ENCODE data around the gene PRRT2. TPM values are rescaled to one million over a fixed set of nuclear protein-coding genes. Genes with fewer than 3 reads are reported as not detected.

PRRT2 gene
- total and polyA plus RNA-seq, 2 experiments from 2014 or later = 13.3 to 16.6 TPM

- TF ChIP-seq REST (IDR thresholded peaks at IDR 0.05; ENCODE audit: unreplicated experiment) (no peak), NANOG (IDR thresholded peaks at IDR 0.05; ENCODE audit: borderline replicate concordance) (no peak), STAT1 (IDR thresholded peaks at IDR 0.05; ENCODE audit: unreplicated experiment) (no peak), CREB1 (CRISPR knock-in tag; IDR thresholded peaks at IDR 0.05; ENCODE audit: low read depth) (no peak), POLR2AphosphoS5 (IDR thresholded peaks at IDR 0.05; ENCODE audit: low read depth) (no peak), ZNF331 (CRISPR knock-in tag; IDR thresholded peaks at IDR 0.05; ENCODE audit: low read depth) (no peak)
Measured at GRCh38 chr16:29808219-29808900, 3.6 kb upstream of the PRRT2 start (continued).

GRCh38 chr16:29809031-29809747, 2.8 kb upstream of the PRRT2 start:
- Histone ChIP-seq H4K20me1 (replicated peaks; ENCODE audit: insufficient read depth) (peaks cover 13% of the 10 kb centered on the region; the same call in 1 of the 2 replicates), H2AFZ (no peak overlapping the region), H3K36me3 (ENCODE audit: insufficient read depth) (peaks cover 9% of the 10 kb centered on the region; the same call in 1 of the 2 replicates), H3K9me2 (ENCODE audit: insufficient read depth) (no peaks in the 10 kb centered on the region), H3K4me1 (ENCODE audit: insufficient read depth) (peaks cover 53% of the 10 kb centered on the region), H3K27me3 (ENCODE audit: insufficient read depth) (no peaks in the 10 kb centered on the region), H3F3A (replicated peaks; ENCODE audit: low read depth) (peaks cover 41% of the 10 kb centered on the region), H3K4me3 (peak overlapping the region; percentile 87; the same call in 1 of the 2 replicates), H3K27ac (ENCODE audit: low read depth) (peak overlapping the region; percentile 88), H3K4me2 (peak overlapping the region; percentile 97), H3K79me2 (replicated peaks; ENCODE audit: insufficient read depth) (peaks cover 28% of the 10 kb centered on the region)
- peaks cover 37% of the 10 kb centered on the region for H3K36me3 Mint-ChIP-seq (ENCODE audit: low read depth)
- TF ChIP-seq STAT1 (IDR thresholded peaks at IDR 0.05; ENCODE audit: unreplicated experiment) = no peak
- no peak for TF ChIP-seq POLR2AphosphoS5 (IDR thresholded peaks at IDR 0.05; ENCODE audit: low read depth)
- no peak for TF ChIP-seq JUNB (IDR thresholded peaks at IDR 0.05; ENCODE audit: unreplicated experiment)
- TF ChIP-seq ZNF331 (CRISPR knock-in tag; IDR thresholded peaks at IDR 0.05; ENCODE audit: low read depth) = no peak
- no peak for TF ChIP-seq CREB1 (CRISPR knock-in tag; IDR thresholded peaks at IDR 0.05; ENCODE audit: low read depth)
- peaks cover 3% of the 10 kb centered on the region for H3K9me3 Mint-ChIP-seq
- peak overlapping the region; percentile 86 for H3K4me3 Mint-ChIP-seq
- DNase-seq (ENCODE audit: low spot score) (no peak), ATAC-seq (no peak)
- peaks cover 50% of the 10 kb centered on the region for H3K4me1 Mint-ChIP-seq
- H3K27ac Mint-ChIP-seq = peak overlapping the region; percentile 79; the same call in 1 of the 2 replicates
- H3K27me3 Mint-ChIP-seq (ENCODE audit: insufficient read depth, low read depth, poor library complexity) = peaks cover 42% of the 10 kb centered on the region

Measured in GM23338 (cell line).